ENCODE measurements around the gene ZFAND2A. TPM values are rescaled to one million over a fixed set of nuclear protein-coding genes. Genes with fewer than 3 reads are reported as not detected.

Gene ZFAND2A
- total RNA-seq, 1 donor from 2014 or later: 14.8 TPM

DNA sequence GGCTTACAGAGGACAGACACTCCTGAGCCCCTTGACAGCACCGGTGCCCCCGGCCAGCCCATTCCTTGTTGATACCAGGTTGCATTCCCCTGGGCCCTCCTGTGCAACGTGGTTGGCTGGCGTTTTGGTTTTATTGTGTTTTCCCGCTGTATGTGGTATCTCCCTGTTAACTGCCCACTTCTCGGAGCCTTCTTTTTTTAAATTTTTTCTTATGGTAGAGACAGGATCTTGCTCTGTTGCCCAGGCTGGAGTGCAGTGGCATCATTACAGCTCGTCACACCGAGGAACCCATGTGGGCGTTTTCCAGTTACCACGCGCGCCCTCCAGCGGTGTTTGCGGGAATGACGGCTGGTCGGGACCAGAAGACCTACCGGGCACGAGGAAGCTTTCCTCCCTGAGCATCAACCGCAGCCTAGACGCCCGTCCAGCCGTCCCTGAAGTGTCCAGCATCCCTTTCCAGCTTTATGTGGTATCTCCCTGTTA, 16.9 kb upstream of the ZFAND2A start:
- intact Hi-C loops (cut with DNase I): no loop called here
- peaks cover 3% of the 10 kb centered on the region for H3K27me3 ChIP-seq (ENCODE audit: low read depth)
- H3K4me3 ChIP-seq: no peak overlapping the region
- peak; percentile 80 to 87 for ATAC-seq
- H3K9me3 ChIP-seq: no peaks in the 10 kb centered on the region
- H3K4me1 ChIP-seq: no peaks in the 10 kb centered on the region
- no peak overlapping the region for H3K27ac ChIP-seq
- H3K36me3 ChIP-seq: no peaks in the 10 kb centered on the region
- peak; percentile 86 for DNase-seq
- TF ChIP-seq, protein P1, sequence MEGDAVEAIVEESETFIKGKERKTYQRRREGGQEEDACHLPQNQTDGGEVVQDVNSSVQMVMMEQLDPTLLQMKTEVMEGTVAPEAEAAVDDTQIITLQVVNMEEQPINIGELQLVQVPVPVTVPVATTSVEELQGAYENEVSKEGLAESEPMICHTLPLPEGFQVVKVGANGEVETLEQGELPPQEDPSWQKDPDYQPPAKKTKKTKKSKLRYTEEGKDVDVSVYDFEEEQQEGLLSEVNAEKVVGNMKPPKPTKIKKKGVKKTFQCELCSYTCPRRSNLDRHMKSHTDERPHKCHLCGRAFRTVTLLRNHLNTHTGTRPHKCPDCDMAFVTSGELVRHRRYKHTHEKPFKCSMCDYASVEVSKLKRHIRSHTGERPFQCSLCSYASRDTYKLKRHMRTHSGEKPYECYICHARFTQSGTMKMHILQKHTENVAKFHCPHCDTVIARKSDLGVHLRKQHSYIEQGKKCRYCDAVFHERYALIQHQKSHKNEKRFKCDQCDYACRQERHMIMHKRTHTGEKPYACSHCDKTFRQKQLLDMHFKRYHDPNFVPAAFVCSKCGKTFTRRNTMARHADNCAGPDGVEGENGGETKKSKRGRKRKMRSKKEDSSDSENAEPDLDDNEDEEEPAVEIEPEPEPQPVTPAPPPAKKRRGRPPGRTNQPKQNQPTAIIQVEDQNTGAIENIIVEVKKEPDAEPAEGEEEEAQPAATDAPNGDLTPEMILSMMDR (IDR thresholded peaks at IDR 0.05): peak; percentile 64

DNA sequence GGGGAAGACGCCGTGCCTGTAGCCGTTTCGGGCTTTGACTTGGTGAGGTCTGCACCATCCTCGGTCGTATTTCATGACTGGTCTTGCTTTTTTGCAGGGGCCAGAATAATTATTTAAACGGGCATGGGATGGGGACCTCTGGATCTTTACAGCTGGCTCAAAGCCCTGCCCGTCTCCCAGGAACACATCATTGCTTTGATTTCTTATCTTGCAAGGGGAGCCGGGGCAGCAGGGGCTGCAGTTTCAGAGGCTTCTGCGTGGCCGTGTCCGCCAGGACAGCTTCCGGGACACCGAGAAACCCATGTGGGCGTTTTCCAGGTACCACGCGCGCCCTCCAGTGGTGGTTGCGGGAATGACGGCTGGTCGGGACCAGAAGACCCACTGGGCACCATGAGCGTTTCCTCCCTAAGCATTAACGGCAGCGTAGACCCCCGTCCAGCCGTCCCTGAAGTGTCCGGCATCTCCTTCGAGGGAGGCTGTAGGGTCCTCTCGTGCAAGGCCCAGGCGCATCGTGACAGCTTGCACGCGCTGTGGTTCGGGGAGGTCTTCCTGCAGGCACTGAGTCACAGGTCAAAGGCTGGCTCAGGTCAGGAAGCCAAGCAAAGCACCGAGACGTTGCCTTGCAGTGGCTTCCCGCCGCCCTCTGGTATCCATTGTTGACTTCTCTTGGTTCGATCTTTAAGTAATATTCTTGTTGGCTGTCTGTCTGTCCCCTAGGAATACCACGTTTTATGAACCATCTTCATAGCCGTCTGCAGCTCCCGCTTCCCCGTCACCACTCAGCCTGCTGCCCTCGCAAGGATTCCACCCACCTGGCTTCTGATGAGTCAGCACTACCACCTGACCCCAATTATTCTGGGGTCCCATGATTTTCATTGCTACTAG, 16.2 kb upstream of the ZFAND2A start:
- Histone ChIP-seq H3K27me3 (ENCODE audit: low read depth) (no peaks in the 10 kb centered on the region), H3K9me3 (no peaks in the 10 kb centered on the region), H3K27ac (no peak overlapping the region), H3K36me3 (no peaks in the 10 kb centered on the region), H3K4me1 (no peaks in the 10 kb centered on the region), H3K4me3 (peak overlapping the region; percentile 25)
- DNase-seq (peak; percentile 88), ATAC-seq (peak; percentile 91 to 94)
- TF ChIP-seq, protein P1 (IDR thresholded peaks at IDR 0.05): peak; percentile 96
- intact Hi-C loops (cut with DNase I): no loop called here

DNA sequence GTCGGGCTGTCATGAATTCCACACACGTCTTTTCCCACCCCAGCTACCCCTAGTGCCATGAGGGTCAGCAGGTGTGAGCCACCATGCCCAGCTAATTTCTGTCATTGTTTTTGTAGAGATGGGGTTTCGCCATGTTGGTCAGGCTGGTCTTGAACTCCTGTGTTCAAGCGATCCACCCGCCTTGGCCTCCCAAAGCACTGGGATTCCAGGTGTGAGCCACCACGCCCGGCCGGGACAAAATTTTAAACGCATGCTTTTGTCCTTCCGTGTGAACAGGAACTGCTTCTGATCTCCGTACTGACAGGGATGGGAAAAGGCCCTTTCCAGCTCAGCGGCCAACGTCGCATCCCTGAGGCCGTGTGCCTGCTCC, 15.6 kb upstream of the ZFAND2A start:
- Histone ChIP-seq H3K27ac (no peak overlapping the region), H3K4me3 (peak overlapping the region; percentile 25), H3K4me1 (no peaks in the 10 kb centered on the region), H3K36me3 (no peaks in the 10 kb centered on the region), H3K27me3 (ENCODE audit: low read depth) (no peaks in the 10 kb centered on the region), H3K9me3 (no peaks in the 10 kb centered on the region)
- TF ChIP-seq, protein P1 (IDR thresholded peaks at IDR 0.05): no peak
- ATAC-seq: no peak
- DNase-seq: no peak
- intact Hi-C loops (cut with DNase I): no loop called here

DNA sequence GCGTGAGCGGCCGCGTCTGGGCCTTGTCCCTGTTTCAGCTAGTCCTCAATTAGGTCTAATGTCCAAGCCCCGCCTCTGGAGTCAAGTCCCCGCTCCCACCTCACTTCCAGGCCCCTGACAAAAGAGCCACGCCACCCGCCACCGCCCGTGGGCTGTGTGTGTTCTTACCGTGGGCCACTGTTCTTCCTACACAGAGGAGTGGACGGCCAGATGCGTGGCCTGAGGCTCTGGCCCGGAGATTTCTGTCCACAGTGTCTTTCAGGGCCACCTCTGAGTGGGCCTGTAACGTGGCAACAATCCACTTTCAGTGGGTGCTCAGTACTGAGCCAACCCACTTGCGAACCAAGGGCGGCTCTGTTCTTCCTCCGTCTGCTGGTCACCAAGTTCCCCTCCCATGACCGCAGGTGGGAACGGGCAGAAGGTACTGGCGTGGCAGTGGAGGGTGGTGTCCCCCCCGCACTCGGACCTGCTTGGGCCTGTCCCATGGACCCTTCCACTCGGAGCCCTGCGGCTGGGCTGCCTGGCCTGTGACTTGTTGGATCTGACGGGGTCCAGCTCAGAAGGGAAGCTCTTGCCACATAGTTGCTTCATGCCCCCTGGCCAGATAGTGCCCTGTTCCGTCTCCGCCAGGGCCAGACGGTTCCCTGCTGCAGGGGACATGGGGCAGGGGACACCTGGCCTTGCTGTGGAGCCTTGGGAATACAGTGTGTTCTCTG, 15.0 kb upstream of the ZFAND2A start:
- Histone ChIP-seq H3K36me3 (no peaks in the 10 kb centered on the region), H3K4me1 (peaks cover 2% of the 10 kb centered on the region), H3K4me3 (no peak overlapping the region), H3K27ac (no peak overlapping the region), H3K9me3 (no peaks in the 10 kb centered on the region), H3K27me3 (ENCODE audit: low read depth) (no peaks in the 10 kb centered on the region)
- TF ChIP-seq, protein P1 (IDR thresholded peaks at IDR 0.05): no peak
- ATAC-seq (no peak), DNase-seq (no peak)
- intact Hi-C loops (cut with DNase I): no loop called here

DNA sequence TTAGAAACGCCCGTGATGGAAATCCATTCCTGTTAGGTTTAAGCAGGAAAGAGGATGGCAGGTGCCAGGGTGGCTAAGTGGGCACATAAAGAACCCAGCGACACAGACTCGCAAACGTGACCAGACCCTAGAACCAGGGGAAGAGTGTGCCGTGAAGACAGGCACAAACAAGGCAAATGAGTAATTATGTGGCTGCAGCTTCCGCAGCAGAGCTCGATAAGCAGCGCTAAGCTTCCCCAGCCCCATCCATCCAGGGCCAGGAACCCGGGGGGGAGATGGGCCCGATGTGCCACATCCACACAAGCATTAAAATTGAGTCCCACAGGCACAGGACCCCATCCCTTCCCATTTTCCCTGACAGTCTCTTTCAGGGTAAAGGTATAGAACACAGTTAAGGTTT, 14.0 kb upstream of the ZFAND2A start:
- H3K27ac ChIP-seq: no peak overlapping the region
- H3K4me1 ChIP-seq: peaks cover 9% of the 10 kb centered on the region
- no peaks in the 10 kb centered on the region for H3K9me3 ChIP-seq
- DNase-seq: no peak
- ATAC-seq: no peak
- intact Hi-C loops (cut with DNase I): no loop called here
- TF ChIP-seq, protein P1 (IDR thresholded peaks at IDR 0.05): no peak
- no peaks in the 10 kb centered on the region for H3K27me3 ChIP-seq (ENCODE audit: low read depth)
- no peak overlapping the region for H3K4me3 ChIP-seq
- H3K36me3 ChIP-seq: no peaks in the 10 kb centered on the region

Measured in lower lobe of right lung (tissue), 2 donors.